ENCODE data around the gene P2RX2. TPM values are rescaled to one million over a fixed set of nuclear protein-coding genes. Genes with fewer than 3 reads are reported as not detected.

P2RX2 gene
- total RNA-seq (2014; rRNA removed; shearing (Covaris generic)) (not detected in 2 replicates), total RNA-seq (2022) (not detected in 2 replicates), Bru-seq, nascent RNA (not detected), BruChase-seq, experiment 1, labeled RNA remaining after a 6-hour chase (not detected), BruChase-seq, experiment 2, labeled RNA remaining after a 2-hour chase (not detected)
- long read RNA-seq, result 0 reads

DNA sequence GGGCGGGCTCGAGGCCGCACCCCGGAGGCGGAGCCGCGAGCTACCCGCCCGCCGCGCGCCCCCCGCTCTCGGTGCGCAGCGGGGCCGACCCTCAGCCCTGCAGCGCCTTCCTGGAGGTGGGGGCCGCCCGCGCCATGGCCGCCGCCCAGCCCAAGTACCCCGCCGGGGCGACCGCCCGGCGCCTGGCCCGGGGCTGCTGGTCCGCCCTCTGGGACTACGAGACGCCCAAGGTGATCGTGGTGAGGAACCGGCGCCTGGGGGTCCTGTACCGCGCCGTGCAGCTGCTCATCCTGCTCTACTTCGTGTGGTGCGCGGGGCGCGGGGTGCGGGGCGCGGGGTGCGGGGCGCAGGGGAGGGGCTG, at the start of gene P2RX2:
TSS of gene P2RX2 (plus strand) at position 94 of the 361 bp plus-strand sequence. CDS start at position 135, 41 bp downstream.
- no peak for TF ChIP-seq EZH2phosphoT487 (IDR thresholded peaks at IDR 0.05; ENCODE audit: borderline replicate concordance, low read depth, low read length)
- TF ChIP-seq, protein P1, sequence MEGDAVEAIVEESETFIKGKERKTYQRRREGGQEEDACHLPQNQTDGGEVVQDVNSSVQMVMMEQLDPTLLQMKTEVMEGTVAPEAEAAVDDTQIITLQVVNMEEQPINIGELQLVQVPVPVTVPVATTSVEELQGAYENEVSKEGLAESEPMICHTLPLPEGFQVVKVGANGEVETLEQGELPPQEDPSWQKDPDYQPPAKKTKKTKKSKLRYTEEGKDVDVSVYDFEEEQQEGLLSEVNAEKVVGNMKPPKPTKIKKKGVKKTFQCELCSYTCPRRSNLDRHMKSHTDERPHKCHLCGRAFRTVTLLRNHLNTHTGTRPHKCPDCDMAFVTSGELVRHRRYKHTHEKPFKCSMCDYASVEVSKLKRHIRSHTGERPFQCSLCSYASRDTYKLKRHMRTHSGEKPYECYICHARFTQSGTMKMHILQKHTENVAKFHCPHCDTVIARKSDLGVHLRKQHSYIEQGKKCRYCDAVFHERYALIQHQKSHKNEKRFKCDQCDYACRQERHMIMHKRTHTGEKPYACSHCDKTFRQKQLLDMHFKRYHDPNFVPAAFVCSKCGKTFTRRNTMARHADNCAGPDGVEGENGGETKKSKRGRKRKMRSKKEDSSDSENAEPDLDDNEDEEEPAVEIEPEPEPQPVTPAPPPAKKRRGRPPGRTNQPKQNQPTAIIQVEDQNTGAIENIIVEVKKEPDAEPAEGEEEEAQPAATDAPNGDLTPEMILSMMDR (conservative IDR thresholded peaks at IDR 0.05; ENCODE audit: low read length), result no peak
- H3K4me1 ChIP-seq (ENCODE audit: insufficient read depth, low read length, poor library complexity, severe bottlenecking), result peaks cover 9% of the 10 kb centered on the region
- H3K9me3 ChIP-seq (ENCODE audit: low read length), result peaks cover 20% of the 10 kb centered on the region; the same call in 1 of the 2 replicates
- no peak within 1 kb of the TSS for H3K4me3 ChIP-seq (ENCODE audit: low read depth, low read length, poor library complexity, severe bottlenecking)
- peaks cover 7% of the 10 kb centered on the region for H3K36me3 ChIP-seq (ENCODE audit: insufficient read depth, low read length)
- ChIA-PET POLR2A (no interaction called here), CTCF (ENCODE audit: unreplicated experiment) (no interaction called here)
- no peak within 1 kb of the TSS for H2AFZ ChIP-seq (ENCODE audit: low read length)
- no TSS peak for BruUV-seq (replicated peaks)
- DNase-seq (ENCODE audit: low spot score), result no peak
- no peak within 1 kb of the TSS for H3K27ac ChIP-seq (ENCODE audit: low read depth, low read length, poor library complexity, severe bottlenecking)
- no peaks in the 10 kb centered on the region for H3K9me2 ChIP-seq (ENCODE audit: insufficient read depth, low read length)
- intact Hi-C loops (cut with micrococcal nuclease; ENCODE audit: unreplicated experiment), result no loop called here
- H3K4me2 ChIP-seq (ENCODE audit: low read length), result no peak within 1 kb of the TSS
- H3K79me2 ChIP-seq (ENCODE audit: insufficient read depth, low read depth, low read length), result no peaks in the 10 kb centered on the region
- no peaks in the 10 kb centered on the region for H4K20me1 ChIP-seq (ENCODE audit: insufficient read depth, low read length)

DNA sequence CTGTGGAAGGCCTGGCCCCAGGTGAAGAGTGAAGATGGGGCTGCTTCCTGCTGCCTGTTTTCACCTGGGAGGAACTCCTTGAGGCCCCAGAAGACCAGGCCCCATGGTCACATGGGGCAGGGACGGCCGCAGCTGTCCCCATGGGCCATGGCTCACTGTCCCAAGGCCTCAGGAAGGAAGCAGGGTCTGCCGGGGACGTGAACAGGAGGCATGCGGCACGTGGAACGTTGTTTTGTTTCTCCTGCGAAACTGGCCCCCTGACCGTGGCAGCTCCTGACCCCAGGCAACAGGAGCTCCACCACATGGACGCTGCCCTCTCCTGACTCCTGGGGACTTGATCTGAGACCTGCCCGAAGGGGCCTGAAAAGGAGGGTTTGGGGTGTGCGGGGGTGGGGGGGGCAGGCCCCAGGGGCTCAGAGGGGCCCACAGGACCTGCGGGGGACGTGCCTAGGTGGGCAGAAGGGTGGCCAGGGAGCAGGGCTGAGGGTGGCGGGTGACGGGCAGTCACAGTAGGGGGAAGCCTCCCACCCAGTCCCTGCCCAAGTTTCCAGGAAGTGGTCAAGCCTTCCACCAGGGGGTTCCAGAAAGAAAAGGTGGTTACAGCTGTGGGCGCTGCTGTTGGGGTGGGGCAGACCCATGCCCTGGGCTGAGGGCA, 49.6 kb upstream of the P2RX2 start:
- ChIA-PET POLR2A (no interaction called here), CTCF (ENCODE audit: unreplicated experiment) (no interaction called here)
- Histone ChIP-seq H3K79me2 (ENCODE audit: insufficient read depth, low read depth, low read length) (no peaks in the 10 kb centered on the region), H3K4me3 (ENCODE audit: low read depth, low read length, poor library complexity, severe bottlenecking) (no peak overlapping the region), H3K4me2 (ENCODE audit: low read length) (no peak overlapping the region), H3K9me2 (ENCODE audit: insufficient read depth, low read length) (no peaks in the 10 kb centered on the region), H3K9me3 (ENCODE audit: low read length) (no peaks in the 10 kb centered on the region), H3K36me3 (ENCODE audit: insufficient read depth, low read length) (no peaks in the 10 kb centered on the region), H3K4me1 (ENCODE audit: insufficient read depth, low read length, poor library complexity, severe bottlenecking) (no peaks in the 10 kb centered on the region), H3K27ac (ENCODE audit: low read depth, low read length, poor library complexity, severe bottlenecking) (no peak overlapping the region), H2AFZ (ENCODE audit: low read length) (no peak overlapping the region), H4K20me1 (ENCODE audit: insufficient read depth, low read length) (no peaks in the 10 kb centered on the region)
- TF ChIP-seq, protein P1 (conservative IDR thresholded peaks at IDR 0.05; ENCODE audit: low read length), result no peak
- no peak for TF ChIP-seq EZH2phosphoT487 (IDR thresholded peaks at IDR 0.05; ENCODE audit: borderline replicate concordance, low read depth, low read length)
- DNase-seq (ENCODE audit: low spot score), result no peak
- BruUV-seq (replicated peaks), result no TSS peak
- intact Hi-C loops (cut with micrococcal nuclease; ENCODE audit: unreplicated experiment), result no loop called here

DNA sequence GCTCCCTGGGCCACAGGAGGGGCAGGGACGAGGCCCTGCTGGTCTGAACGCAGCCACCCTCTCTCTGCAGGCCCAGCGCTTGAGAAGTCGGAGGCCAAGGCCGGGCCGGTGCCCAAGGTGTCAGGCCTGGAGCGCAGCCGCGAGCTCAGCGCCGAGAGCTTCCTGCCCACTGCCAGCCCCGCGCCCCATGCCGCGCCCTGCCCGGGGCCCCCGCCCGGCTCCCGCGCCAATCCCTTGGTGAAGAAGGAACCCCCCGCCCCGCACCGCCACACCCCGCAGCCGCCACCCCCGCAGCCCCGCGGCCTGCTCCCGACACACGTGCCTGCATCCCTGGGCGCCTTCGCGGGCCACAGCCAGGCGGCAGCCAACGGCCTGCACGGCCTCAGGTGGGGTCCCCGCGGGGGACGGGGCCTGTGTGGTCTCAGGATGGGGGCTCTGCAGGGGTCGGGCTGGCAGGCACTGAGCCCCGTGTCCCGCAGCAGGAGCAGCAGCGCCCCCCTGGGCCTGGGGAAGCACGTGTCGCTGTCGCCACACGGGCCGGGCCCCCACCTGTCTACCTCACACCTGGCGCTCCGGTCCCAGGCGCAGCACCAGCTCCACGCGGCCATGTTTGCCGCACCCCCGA, 48.6 kb upstream of the P2RX2 start:
- DNase-seq (ENCODE audit: low spot score), result no peak
- TF ChIP-seq, protein P1 (conservative IDR thresholded peaks at IDR 0.05; ENCODE audit: low read length), result no peak
- no peak for TF ChIP-seq EZH2phosphoT487 (IDR thresholded peaks at IDR 0.05; ENCODE audit: borderline replicate concordance, low read depth, low read length)
- Histone ChIP-seq H4K20me1 (ENCODE audit: insufficient read depth, low read length) (no peaks in the 10 kb centered on the region), H2AFZ (ENCODE audit: low read length) (no peak overlapping the region), H3K9me2 (ENCODE audit: insufficient read depth, low read length) (no peaks in the 10 kb centered on the region), H3K79me2 (ENCODE audit: insufficient read depth, low read depth, low read length) (no peaks in the 10 kb centered on the region), H3K4me3 (ENCODE audit: low read depth, low read length, poor library complexity, severe bottlenecking) (no peak overlapping the region), H3K4me2 (ENCODE audit: low read length) (no peak overlapping the region), H3K36me3 (ENCODE audit: insufficient read depth, low read length) (no peaks in the 10 kb centered on the region), H3K27ac (ENCODE audit: low read depth, low read length, poor library complexity, severe bottlenecking) (no peak overlapping the region), H3K9me3 (ENCODE audit: low read length) (no peaks in the 10 kb centered on the region), H3K4me1 (ENCODE audit: insufficient read depth, low read length, poor library complexity, severe bottlenecking) (no peaks in the 10 kb centered on the region)
- ChIA-PET CTCF (ENCODE audit: unreplicated experiment) (no interaction called here), POLR2A (no interaction called here)
- no TSS peak for BruUV-seq (replicated peaks)
- intact Hi-C loops (cut with micrococcal nuclease; ENCODE audit: unreplicated experiment), result no loop called here

Data from OCI-LY7 (cell line).